GM18870 (cell line): ENCODE results near the gene SLC30A2.

ENCODE experiments used
- ATAC-seq: cut with Tn5 transposase; IDR thresholded peaks from one replicate; pipeline ENCODE4 v1.9.1; 2021; ENCODE audit warnings: moderate library complexity; ENCODE audit not compliant: unreplicated experiment

SLC30A2 gene

DNA sequence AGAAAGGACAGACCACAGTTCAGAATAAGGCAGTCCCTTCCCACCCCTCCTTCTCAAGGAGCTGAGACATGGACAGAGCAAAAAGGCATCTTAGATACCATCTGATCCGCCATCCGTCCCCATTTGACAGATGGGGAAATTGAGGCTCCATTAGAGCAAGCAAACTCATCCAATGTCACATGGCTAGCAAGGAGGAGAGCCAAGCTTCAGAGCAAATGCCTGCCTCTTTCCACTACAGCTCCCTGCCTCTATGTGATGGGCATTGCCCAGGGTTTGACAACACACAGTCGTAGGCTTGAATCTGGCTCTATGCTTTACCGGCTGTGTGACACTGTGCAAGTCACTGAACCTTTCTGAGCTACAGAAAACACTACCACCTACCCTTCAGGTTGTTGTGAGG lies 3.9 kb downstream of the SLC30A2 start:
- no peak for ATAC-seq

- ATAC-seq: no peak
Measured at GRCh38 chr1:26041401-26041800, 4.5 kb downstream of the SLC30A2 start.

DNA sequence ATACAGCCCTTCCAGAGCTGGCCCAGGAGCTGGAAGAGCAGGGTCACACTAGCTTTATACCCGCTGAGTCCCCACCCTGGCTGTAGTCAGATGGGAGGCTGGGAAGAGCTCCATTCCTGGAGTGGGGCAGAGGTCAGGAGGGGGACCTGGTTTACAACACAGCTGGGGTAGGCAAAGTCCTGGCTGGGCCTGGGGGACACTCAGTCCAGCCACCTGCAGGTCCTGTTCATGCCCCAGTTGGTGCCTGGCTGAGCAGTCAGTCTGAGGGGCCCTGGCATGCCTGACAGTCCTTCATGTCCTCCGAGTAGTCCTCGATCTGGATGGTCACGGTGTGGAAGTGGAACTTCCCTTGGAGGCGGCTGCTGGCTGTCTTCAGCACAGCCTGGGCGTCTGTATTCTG lies 7.0 kb downstream of the SLC30A2 start:
- no peak for ATAC-seq

- no peak for ATAC-seq
Measured at GRCh38 chr1:26038477-26038876, 7.4 kb downstream of the SLC30A2 start.

- no peak for ATAC-seq
Measured at GRCh38 chr1:26037904-26038303, 8.0 kb downstream of the SLC30A2 start.

- no peak for ATAC-seq
Measured at GRCh38 chr1:26036756-26037281, 9.1 kb downstream of the SLC30A2 start.

GRCh38 chr1:26035959-26036755 lies 9.8 kb downstream of the SLC30A2 start:
- peak; percentile 58 for ATAC-seq

GRCh38 chr1:26035203-26035958 lies 10.5 kb downstream of the SLC30A2 start:
- peak; percentile 64 for ATAC-seq

GRCh38 chr1:26034504-26035202 lies 11.3 kb downstream of the SLC30A2 start:
- no peak for ATAC-seq

DNA sequence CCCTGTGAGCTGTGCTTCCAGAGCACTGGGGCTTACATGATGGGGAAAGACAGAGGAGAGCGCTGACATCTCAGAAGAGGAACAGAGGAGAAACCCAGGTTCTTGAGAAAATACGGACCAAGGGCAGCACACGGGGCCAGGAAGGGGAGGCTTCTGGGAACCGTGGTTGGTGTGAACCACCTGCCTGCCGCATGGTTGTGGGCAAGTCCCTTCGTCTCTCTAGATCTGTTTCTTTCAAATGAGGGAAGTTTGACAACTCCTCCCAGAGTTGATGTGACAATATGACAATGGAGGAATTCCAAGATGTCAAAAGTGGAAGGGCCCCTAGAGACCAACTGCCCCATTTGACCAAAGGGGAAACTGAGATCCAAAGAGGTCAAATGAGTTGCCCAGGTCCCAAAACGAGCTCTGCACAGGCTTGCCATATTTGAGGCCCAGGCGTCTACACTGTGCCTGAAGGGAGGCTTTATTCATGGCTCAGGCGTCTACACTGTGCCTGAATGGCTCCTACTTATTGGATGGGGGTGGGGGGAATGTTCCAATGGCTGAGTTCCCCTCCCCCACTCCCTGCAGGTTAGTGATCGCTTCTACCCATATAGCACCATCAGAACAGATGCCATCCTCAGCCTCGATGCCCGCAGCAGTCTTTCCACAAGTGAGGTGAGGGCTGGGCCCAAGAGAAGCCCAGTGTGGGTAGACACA lies 13.1 kb downstream of the SLC30A2 start:
- no peak for ATAC-seq

DNA sequence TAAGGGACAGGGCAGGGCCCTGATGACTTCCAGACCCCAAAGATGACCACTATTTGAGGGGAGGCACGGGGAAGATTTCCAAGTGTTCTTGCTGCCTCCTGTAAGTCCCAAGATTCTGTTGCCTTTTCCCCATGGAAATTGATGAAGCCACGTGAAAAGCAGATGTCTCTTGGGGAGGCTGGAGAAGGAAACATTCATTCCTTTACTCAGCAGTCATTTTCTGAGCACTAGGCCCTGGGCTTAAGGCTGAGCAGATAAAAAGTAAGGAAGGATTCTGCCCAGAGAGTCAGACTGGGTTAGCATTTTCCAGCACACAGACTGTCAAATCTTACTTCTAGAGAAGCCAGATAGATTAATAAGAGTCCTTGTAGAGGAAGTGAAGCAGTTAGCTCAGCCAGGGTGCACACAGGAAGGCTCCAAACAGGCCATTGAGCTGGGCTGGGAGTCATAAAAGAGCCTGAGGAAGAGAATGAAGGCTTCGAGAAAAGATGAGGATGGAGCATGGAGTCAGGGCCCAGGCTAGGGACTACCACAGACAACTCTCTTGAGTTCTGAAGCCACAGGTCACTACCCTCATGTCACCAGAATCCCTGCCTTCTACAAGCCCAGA lies 14.2 kb downstream of the SLC30A2 start:
- ATAC-seq: no peak

GRCh38 chr1:26031196-26031595 lies 14.7 kb downstream of the SLC30A2 start:
- no peak for ATAC-seq

GRCh38 chr1:26029864-26030481 lies 15.9 kb downstream of the SLC30A2 start:
- no peak for ATAC-seq

DNA sequence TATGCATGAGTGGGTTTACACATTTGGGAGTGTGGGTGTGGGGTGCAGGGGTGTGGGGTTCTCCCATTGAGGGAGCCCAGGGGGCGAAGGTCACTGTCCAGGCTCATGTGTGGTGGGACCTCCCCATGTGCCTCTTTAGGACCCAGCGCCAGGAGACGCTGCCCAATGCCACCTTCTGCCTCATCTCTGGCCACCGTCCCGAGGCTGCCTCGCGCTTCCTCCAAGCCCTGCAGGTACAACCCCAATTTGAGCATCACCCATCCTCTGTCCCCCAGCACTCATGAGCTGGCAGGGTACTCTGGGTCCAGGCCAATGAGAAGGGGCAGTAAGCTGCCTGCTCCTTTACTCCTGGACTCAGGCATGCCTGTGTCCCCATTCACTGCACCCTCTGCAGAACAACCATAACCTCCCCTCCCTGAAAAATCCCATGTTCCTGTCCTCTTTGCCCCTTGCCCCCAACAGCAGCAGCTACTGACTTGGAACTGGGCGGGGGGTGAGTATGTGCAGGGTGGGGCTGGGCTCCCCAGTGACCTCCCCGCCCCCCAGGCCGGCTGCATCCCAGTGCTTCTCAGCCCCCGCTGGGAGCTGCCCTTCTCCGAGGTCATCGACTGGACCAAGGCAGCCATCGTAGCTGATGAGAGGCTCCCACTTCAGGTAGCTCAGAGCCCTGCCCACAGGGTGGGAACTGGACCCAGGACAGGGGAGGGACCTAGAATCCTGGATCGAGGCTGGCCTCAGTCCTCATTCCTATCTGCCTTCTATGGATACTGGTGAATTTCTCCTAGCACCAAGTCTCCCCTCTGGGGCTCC lies 16.7 kb downstream of the SLC30A2 start:
- no peak for ATAC-seq

- no peak for ATAC-seq
Measured at GRCh38 chr1:26028490-26028980, 17.4 kb downstream of the SLC30A2 start.

GRCh38 chr1:26027716-26028489 lies 18.0 kb downstream of the SLC30A2 start:
- no peak for ATAC-seq

GRCh38 chr1:26025517-26025916 lies 20.4 kb downstream of the SLC30A2 start:
- no peak for ATAC-seq

GRCh38 chr1:26025060-26025459 lies 20.9 kb downstream of the SLC30A2 start:
- no peak for ATAC-seq
